SK-N-SH (cell line): Measurements from ENCODE around the gene KIRREL1. TPM values are rescaled to one million over a fixed set of nuclear protein-coding genes. Genes with fewer than 3 reads are reported as not detected.
A peak's percentile ranks its signal among the peaks of the same experiment; 100 is the strongest.

ENCODE experiments used
- CTCF ChIA-PET: fragments of 300-600, 350-600 bp; formaldehyde crosslinking; extraction: SDS; loops from one replicate; lab custom pipeline; 2021; lab: Yijun Ruan, JAX
- POLR2A ChIA-PET: fragments of 350-600 bp; sonication (Branson Sonifier 250); formaldehyde crosslinking; extraction: SDS; loops from one replicate; lab custom pipeline; 2020; ENCODE audit warnings: antibody characterized with exemption, inconsistent platforms; lab: Yijun Ruan, JAX
- DNase-seq: peaks from one replicate; pipeline ENCODE4 v3.0.0; 2012
- H2AFZ ChIP-seq: fragments of 200-600 bp; sonication (generic); 2 replicates; pipeline ENCODE4 v1.8.1; 2016; ENCODE audit warnings: antibody characterized with exemption, mild to moderate bottlenecking, low read depth
- H3F3A ChIP-seq: fragments of 200-600 bp; sonication (generic); replicated peaks from 2 replicates; pipeline ENCODE3; 2016; ENCODE audit warnings: antibody characterized with exemption, mild to moderate bottlenecking; ENCODE audit not compliant: insufficient read depth
- H3K27ac ChIP-seq, 2 experiments: fragments of 200-500 bp in 1 of 2; fragments of 200-600 bp in 1 of 2; sonication (Bioruptor generic) in 1 of 2; sonication (generic), shearing (Covaris generic) in 1 of 2; 2 replicates each; pipeline versions ENCODE4 v1.5.1 to v1.6.1; 2014 to 2016; ENCODE audit warnings: low read depth in 2 of 2, inconsistent platforms in 1 of 2, low read length in 1 of 2, mild to moderate bottlenecking in 1 of 2, mixed read lengths in 1 of 2
- H3K27me3 ChIP-seq: fragments of 200-600 bp; sonication (generic), shearing (Covaris generic); 2 replicates; pipeline ENCODE4 v1.6.1; 2016; ENCODE audit warnings: mixed run types; ENCODE audit not compliant: insufficient read depth
- H3K36me3 ChIP-seq, 2 experiments: fragments of 200-500 bp in 1 of 2; fragments of 200-600 bp in 1 of 2; sonication (Bioruptor generic) in 1 of 2; sonication (generic) in 1 of 2; replicated peaks in 1 of 2; 2 replicates each; pipeline versions ENCODE3 to v1.5.1; 2014 to 2016; ENCODE audit warnings: low read length in 1 of 2, mild to moderate bottlenecking in 1 of 2; ENCODE audit not compliant: insufficient read depth in 2 of 2, control insufficient read depth in 1 of 2
- H3K4me1 ChIP-seq, 2 experiments: fragments of 200-500 bp in 1 of 2; fragments of 200-600 bp in 1 of 2; sonication (Bioruptor generic) in 1 of 2; sonication (generic), shearing (Covaris generic) in 1 of 2; 2 replicates each; pipeline versions ENCODE4 v1.5.1 to v1.6.1; 2014 to 2016; ENCODE audit warnings: low read depth in 1 of 2, low read length in 1 of 2, mixed run types in 1 of 2; ENCODE audit not compliant: insufficient read depth in 2 of 2, control insufficient read depth in 1 of 2
- H3K4me2 ChIP-seq: fragments of 200-600 bp; sonication (generic), shearing (Covaris generic); 2 replicates; pipeline ENCODE4 v1.6.1; 2017; ENCODE audit warnings: mixed run types
- H3K4me3 ChIP-seq, 2 experiments: fragments of 200-500 bp in 1 of 2; fragments of 200-600 bp in 1 of 2; sonication (Bioruptor generic) in 1 of 2; sonication (generic), shearing (Covaris generic) in 1 of 2; 2 replicates each; pipeline versions ENCODE4 v1.5.1 to v1.8.1; 2014 to 2016; ENCODE audit warnings: low read depth in 2 of 2, inconsistent platforms in 1 of 2, low read length in 1 of 2, mild to moderate bottlenecking in 1 of 2, mixed read lengths in 1 of 2, moderate library complexity in 1 of 2
- H3K79me2 ChIP-seq: fragments of 200-600 bp; sonication (generic); 2 replicates; pipeline ENCODE4 v1.8.1; 2017; ENCODE audit warnings: mild to moderate bottlenecking; ENCODE audit not compliant: insufficient read depth
- H3K9ac ChIP-seq: fragments of 200-600 bp; sonication (generic); 2 replicates; pipeline ENCODE4 v1.6.1; 2017; ENCODE audit warnings: mixed run types
- H3K9me2 ChIP-seq: fragments of 200-600 bp; sonication (generic); 2 replicates; pipeline ENCODE4 v1.6.1; 2017; ENCODE audit warnings: mixed run types
- H3K9me3 ChIP-seq: fragments of 200-600 bp; sonication (generic); 2 replicates; pipeline ENCODE4 v1.6.1; 2017; ENCODE audit warnings: mixed run types, mild to moderate bottlenecking, moderate library complexity
- H4K20me1 ChIP-seq: fragments of 200-600 bp; sonication (generic); 2 replicates; pipeline ENCODE4 v1.6.1; 2017; ENCODE audit warnings: mild to moderate bottlenecking, mixed run types; ENCODE audit not compliant: insufficient read depth
- CHD2 ChIP-seq: fragments of 150-350 bp; IDR thresholded peaks from 2 replicates; pipeline ENCODE4 v1.6.1; 2018; ENCODE audit warnings: low read length; ENCODE audit not compliant: partially characterized antibody
- ELF1 ChIP-seq: IDR thresholded peaks from 2 replicates; pipeline ENCODE4 v1.4.0; 2012
- FOSL2 ChIP-seq: IDR thresholded peaks from 2 replicates; pipeline ENCODE4 v1.4.0; 2012; ENCODE audit warnings: low read depth, mild to moderate bottlenecking, moderate library complexity, borderline replicate concordance
- FOXJ3 ChIP-seq: sonication (generic); formaldehyde crosslinking; IDR thresholded peaks from 2 replicates; pipeline ENCODE4 v1.5.1; 2020; ENCODE audit warnings: mild to moderate bottlenecking, missing genetic modification reagents
- FOXM1 ChIP-seq: IDR thresholded peaks from 2 replicates; pipeline ENCODE4 v1.4.0; 2012; ENCODE audit warnings: low read depth, mild to moderate bottlenecking
- GABPA ChIP-seq: IDR thresholded peaks from 2 replicates; pipeline ENCODE4 v1.4.0; 2012; ENCODE audit warnings: low read depth, mild to moderate bottlenecking
- JUND ChIP-seq: IDR thresholded peaks from 2 replicates; pipeline ENCODE4 v1.4.0; 2012
- MXI1 ChIP-seq: IDR thresholded peaks from 2 replicates; pipeline ENCODE4 v1.6.1; 2012; ENCODE audit warnings: mild to moderate bottlenecking, low read depth, low read length, improper control_type of control experiment
- NFIC ChIP-seq: IDR thresholded peaks from 2 replicates; pipeline ENCODE4 v1.4.0; 2012; ENCODE audit warnings: borderline replicate concordance
- NRF1 ChIP-seq: IDR thresholded peaks from 2 replicates; pipeline ENCODE4 v1.6.1; 2012; ENCODE audit warnings: low read depth, mild to moderate bottlenecking, low read length
- RAD21 ChIP-seq: IDR thresholded peaks from 2 replicates; pipeline ENCODE4 v1.6.1; 2012; ENCODE audit warnings: mild to moderate bottlenecking, low read length
- SMC3 ChIP-seq: IDR thresholded peaks from 2 replicates; pipeline ENCODE4 v1.6.1; 2012; ENCODE audit warnings: low read depth, low read length, improper control_type of control experiment
- TCF12 ChIP-seq: IDR thresholded peaks from 2 replicates; pipeline ENCODE4 v1.4.0; 2012
- TEAD4 ChIP-seq: IDR thresholded peaks from 2 replicates; pipeline ENCODE4 v1.4.0; 2012; ENCODE audit warnings: mild to moderate bottlenecking, borderline replicate concordance; ENCODE audit not compliant: insufficient read depth
- YY1 ChIP-seq: IDR thresholded peaks from 2 replicates; pipeline ENCODE4 v1.4.0; 2012; ENCODE audit warnings: low read depth, mild to moderate bottlenecking
- WGBS: methylation state at CpG from one replicate; pipeline ENCODE4 v1.1.6; 2017; ENCODE audit warnings: low lambda C conversion rate; 5-methylcytosine and 5-hydroxymethylcytosine counted together
- polyA plus RNA-seq, 3 experiments: library from polyadenylated mRNA; depleted of rRNA; stranded (reverse); fragments of >200 nt; gene quantifications; 2 replicates each; pipeline ENCODE4 v1.2.3, GENCODE V29; 2012
- TF ChIP-seq, protein P1 (sequence below): IDR thresholded peaks from 2 replicates; pipeline ENCODE4 v1.4.0; 2012; ENCODE audit warnings: low read depth, borderline replicate concordance
- TF ChIP-seq, protein P2 (sequence below): fragments of 150-350 bp; IDR thresholded peaks from 2 replicates; pipeline ENCODE4 v1.6.1; 2017; ENCODE audit warnings: antibody characterized with exemption, low read length, low read depth, borderline replicate concordance
- TF ChIP-seq, protein P3 (sequence below): IDR thresholded peaks from 2 replicates; pipeline ENCODE4 v1.4.0; 2012; ENCODE audit warnings: low read depth, borderline replicate concordance
- TF ChIP-seq, protein P4 (sequence below): IDR thresholded peaks from 2 replicates; pipeline ENCODE4 v1.4.0; 2012; ENCODE audit warnings: low read depth

KIRREL1 gene
- polyA plus RNA-seq, 1 of the 3 experiments (the other 2 are of a cell fraction), result 47.8 TPM

- Histone ChIP-seq H3K36me3 (peaks cover 13 to 21% of the 10 kb centered on the region in 2 experiments), H3K9me2 (no peaks in the 10 kb centered on the region), H3K4me3 (no peak overlapping the region)
- WGBS, result 48% methylated on average over 5 of the region's 5 CpGs
- CTCF ChIA-PET, result no interaction called here
- TF ChIP-seq TCF12 (peak; percentile 52), TEAD4 (0 out of 2 replicates have a peak, but pooled peaks have one; percentile 31), ELF1 (no peak), NFIC (peak; percentile 76), CHD2 (no peak)
- TF ChIP-seq, all 33 proteins: peak for 3
- Histone ChIP-seq H3K27ac (no peak overlapping the region), H3K27me3 (no peaks in the 10 kb centered on the region), H3F3A (peaks cover 26% of the 10 kb centered on the region), H3K79me2 (peaks cover 100% of the 10 kb centered on the region), H2AFZ (no peak overlapping the region), H3K4me1 (peaks cover 8 to 25% of the 10 kb centered on the region in 2 experiments), H3K9me3 (no peaks in the 10 kb centered on the region), H4K20me1 (peaks cover 99% of the 10 kb centered on the region), H3K9ac (no peak overlapping the region), H3K4me2 (no peak overlapping the region)
- no peak for DNase-seq
- POLR2A ChIA-PET, result no interaction called here
Measured at GRCh38 chr1:158049853-158050252, 56.4 kb downstream of the KIRREL1 start.

DNA sequence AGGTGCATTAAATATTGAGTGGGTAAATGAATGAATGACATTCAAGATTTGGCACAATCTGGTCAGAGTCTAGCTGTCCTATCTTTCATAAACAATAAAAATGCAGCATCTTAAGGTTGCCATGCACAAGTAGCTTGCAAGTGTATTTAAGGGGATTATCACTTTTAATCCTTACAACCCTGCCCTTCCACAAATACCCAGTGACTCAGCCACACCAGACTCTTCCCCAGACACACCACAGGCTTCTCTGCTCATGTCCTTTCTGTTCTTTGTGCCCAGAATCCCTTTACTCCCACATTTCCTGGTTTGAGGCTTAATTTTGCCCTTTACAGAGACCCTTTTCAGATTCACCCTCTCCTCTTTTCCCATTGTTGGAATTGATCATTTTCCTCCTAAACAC lies 59.8 kb downstream of the KIRREL1 start:
- DNase-seq, result no peak
- H2AFZ ChIP-seq, result no peak overlapping the region
- H3K9me3 ChIP-seq, result no peaks in the 10 kb centered on the region
- H3K9me2 ChIP-seq, result no peaks in the 10 kb centered on the region
- H3F3A ChIP-seq, result peaks cover 21% of the 10 kb centered on the region
- no peak overlapping the region for H3K4me2 ChIP-seq
- H3K9ac ChIP-seq, result no peak overlapping the region
- ChIA-PET POLR2A (no interaction called here), CTCF (no interaction called here)
- peaks cover 99% of the 10 kb centered on the region for H4K20me1 ChIP-seq
- peaks cover 8 to 18% of the 10 kb centered on the region in 2 experiments; a peak in 3 of 4 replicates for H3K4me1 ChIP-seq
- H3K27me3 ChIP-seq, result no peaks in the 10 kb centered on the region
- TF ChIP-seq YY1 (no peak), FOSL2 (peak; percentile 10; the same call in 1 of the 2 replicates), JUND (no peak), GABPA (no peak)
- H3K36me3 ChIP-seq, result peaks cover 25 to 28% of the 10 kb centered on the region in 2 experiments
- peaks cover 100% of the 10 kb centered on the region for H3K79me2 ChIP-seq
- H3K4me3 ChIP-seq, result no peak overlapping the region
- 0 out of 4 replicates have a peak overlapping the region, but pooled peaks of 1 of the 2 experiments have one; percentile 4 for H3K27ac ChIP-seq

GRCh38 chr1:158054721-158055120 lies 61.3 kb downstream of the KIRREL1 start:
- H3K9me3 ChIP-seq, result no peaks in the 10 kb centered on the region
- no peak overlapping the region for H3K9ac ChIP-seq
- DNase-seq, result no peak
- CTCF ChIA-PET, result no interaction called here
- no peaks in the 10 kb centered on the region for H3K9me2 ChIP-seq
- no peak overlapping the region for H2AFZ ChIP-seq
- H3K4me1 ChIP-seq, result peaks cover 8 to 14% of the 10 kb centered on the region in 2 experiments; a peak in 3 of 4 replicates
- peaks cover 100% of the 10 kb centered on the region for H3K79me2 ChIP-seq
- no peak overlapping the region for H3K27ac ChIP-seq
- no peak overlapping the region for H3K4me3 ChIP-seq
- H3F3A ChIP-seq, result peaks cover 8% of the 10 kb centered on the region
- H3K27me3 ChIP-seq, result no peaks in the 10 kb centered on the region
- POLR2A ChIA-PET, result no interaction called here
- no peak overlapping the region for H3K4me2 ChIP-seq
- peaks cover 99% of the 10 kb centered on the region for H4K20me1 ChIP-seq
- peaks cover 28 to 31% of the 10 kb centered on the region in 2 experiments for H3K36me3 ChIP-seq
- WGBS, result 91% methylated on average over 4 of the region's 4 CpGs
- no peak for TF ChIP-seq NRF1
- TF ChIP-seq, protein P1, sequence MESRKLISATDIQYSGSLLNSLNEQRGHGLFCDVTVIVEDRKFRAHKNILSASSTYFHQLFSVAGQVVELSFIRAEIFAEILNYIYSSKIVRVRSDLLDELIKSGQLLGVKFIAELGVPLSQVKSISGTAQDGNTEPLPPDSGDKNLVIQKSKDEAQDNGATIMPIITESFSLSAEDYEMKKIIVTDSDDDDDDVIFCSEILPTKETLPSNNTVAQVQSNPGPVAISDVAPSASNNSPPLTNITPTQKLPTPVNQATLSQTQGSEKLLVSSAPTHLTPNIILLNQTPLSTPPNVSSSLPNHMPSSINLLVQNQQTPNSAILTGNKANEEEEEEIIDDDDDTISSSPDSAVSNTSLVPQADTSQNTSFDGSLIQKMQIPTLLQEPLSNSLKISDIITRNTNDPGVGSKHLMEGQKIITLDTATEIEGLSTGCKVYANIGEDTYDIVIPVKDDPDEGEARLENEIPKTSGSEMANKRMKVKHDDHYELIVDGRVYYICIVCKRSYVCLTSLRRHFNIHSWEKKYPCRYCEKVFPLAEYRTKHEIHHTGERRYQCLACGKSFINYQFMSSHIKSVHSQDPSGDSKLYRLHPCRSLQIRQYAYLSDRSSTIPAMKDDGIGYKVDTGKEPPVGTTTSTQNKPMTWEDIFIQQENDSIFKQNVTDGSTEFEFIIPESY, result no peak
- TF ChIP-seq TCF12, result no peak
- no peak for TF ChIP-seq FOXM1
- no peak for TF ChIP-seq MXI1
- TF ChIP-seq FOSL2, result no peak
- no peak for TF ChIP-seq FOXJ3
- TF ChIP-seq, protein P2, sequence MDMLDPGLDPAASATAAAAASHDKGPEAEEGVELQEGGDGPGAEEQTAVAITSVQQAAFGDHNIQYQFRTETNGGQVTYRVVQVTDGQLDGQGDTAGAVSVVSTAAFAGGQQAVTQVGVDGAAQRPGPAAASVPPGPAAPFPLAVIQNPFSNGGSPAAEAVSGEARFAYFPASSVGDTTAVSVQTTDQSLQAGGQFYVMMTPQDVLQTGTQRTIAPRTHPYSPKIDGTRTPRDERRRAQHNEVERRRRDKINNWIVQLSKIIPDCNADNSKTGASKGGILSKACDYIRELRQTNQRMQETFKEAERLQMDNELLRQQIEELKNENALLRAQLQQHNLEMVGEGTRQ, result no peak
- TF ChIP-seq, protein P3, sequence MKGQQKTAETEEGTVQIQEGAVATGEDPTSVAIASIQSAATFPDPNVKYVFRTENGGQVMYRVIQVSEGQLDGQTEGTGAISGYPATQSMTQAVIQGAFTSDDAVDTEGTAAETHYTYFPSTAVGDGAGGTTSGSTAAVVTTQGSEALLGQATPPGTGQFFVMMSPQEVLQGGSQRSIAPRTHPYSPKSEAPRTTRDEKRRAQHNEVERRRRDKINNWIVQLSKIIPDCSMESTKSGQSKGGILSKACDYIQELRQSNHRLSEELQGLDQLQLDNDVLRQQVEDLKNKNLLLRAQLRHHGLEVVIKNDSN, result no peak
- TF ChIP-seq, protein P4, sequence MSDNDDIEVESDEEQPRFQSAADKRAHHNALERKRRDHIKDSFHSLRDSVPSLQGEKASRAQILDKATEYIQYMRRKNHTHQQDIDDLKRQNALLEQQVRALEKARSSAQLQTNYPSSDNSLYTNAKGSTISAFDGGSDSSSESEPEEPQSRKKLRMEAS, result no peak
- no peak for TF ChIP-seq RAD21
- no peak for TF ChIP-seq SMC3
